GM21367 (cell line): ENCODE results near the gene SCAPER.
"Not testable (repeated sequence)": the region's sequence is repeated elsewhere in the genome, so short reads cannot be mapped to it uniquely, and the experiment has no call there.

Experiments
- ATAC-seq: cut with Tn5 transposase; IDR thresholded peaks from one replicate; pipeline ENCODE4 v1.9.1; 2021; ENCODE audit not compliant: unreplicated experiment

The SCAPER gene

GRCh38 chr15:76503804-76504203 is 401.3 kb downstream of the SCAPER start:
- no peak for ATAC-seq

GRCh38 chr15:76503121-76503520 is 402.0 kb downstream of the SCAPER start:
- ATAC-seq: no peak

- no peak for ATAC-seq
Measured at GRCh38 chr15:76502678-76503077, 402.5 kb downstream of the SCAPER start.

- ATAC-seq: not testable (repeated sequence)
Measured at GRCh38 chr15:76502185-76502584, 403.0 kb downstream of the SCAPER start.

GRCh38 chr15:76501726-76502125 is 403.4 kb downstream of the SCAPER start:
- no peak for ATAC-seq

GRCh38 chr15:76501011-76501410 is 404.1 kb downstream of the SCAPER start:
- ATAC-seq: no peak

GRCh38 chr15:76495487-76495886 is 409.7 kb downstream of the SCAPER start:
- ATAC-seq: no peak

- no peak for ATAC-seq
Measured at GRCh38 chr15:76492538-76492937, 412.6 kb downstream of the SCAPER start.

GRCh38 chr15:76483752-76484151 is 421.4 kb downstream of the SCAPER start:
- no peak for ATAC-seq

- no peak for ATAC-seq
Measured at GRCh38 chr15:76483018-76483417, 422.1 kb downstream of the SCAPER start.

GRCh38 chr15:76480267-76480666 is 424.9 kb downstream of the SCAPER start:
- no peak for ATAC-seq

- no peak for ATAC-seq
Measured at GRCh38 chr15:76470691-76471090, 434.4 kb downstream of the SCAPER start.

GRCh38 chr15:76468722-76469121 is 436.4 kb downstream of the SCAPER start:
- no peak for ATAC-seq

- no peak for ATAC-seq
Measured at GRCh38 chr15:76467136-76467535, 438.0 kb downstream of the SCAPER start.

GRCh38 chr15:76465728-76466127 is 439.4 kb downstream of the SCAPER start:
- no peak for ATAC-seq

GRCh38 chr15:76464247-76464646 is 440.9 kb downstream of the SCAPER start:
- ATAC-seq: no peak

GRCh38 chr15:76460871-76461270 is 444.3 kb downstream of the SCAPER start:
- ATAC-seq: no peak

GRCh38 chr15:76460347-76460746 is 444.8 kb downstream of the SCAPER start:
- no peak for ATAC-seq

GRCh38 chr15:76451540-76451939 is 453.6 kb downstream of the SCAPER start:
- ATAC-seq: no peak

- no peak for ATAC-seq
Measured at GRCh38 chr15:76449455-76449854, 455.7 kb downstream of the SCAPER start.

- no peak for ATAC-seq
Measured at GRCh38 chr15:76448755-76449154, 456.4 kb downstream of the SCAPER start.

GRCh38 chr15:76447728-76448441 is 457.3 kb downstream of the SCAPER start:
- no peak for ATAC-seq

- ATAC-seq: no peak
Measured at GRCh38 chr15:76440441-76440840, 464.7 kb downstream of the SCAPER start.
